IPS-NIHi11 (cell line): Measurements from ENCODE around the gene NOS1AP.
"Not testable (repeated sequence)": the region's sequence is repeated elsewhere in the genome, so short reads cannot be mapped to it uniquely, and the experiment has no call there.

ENCODE experiments used
- DNase-seq: peaks from one replicate; pipeline ENCODE4 v3.0.0; 2012; ENCODE audit warnings: mixed read lengths, low spot score

NOS1AP gene

GRCh38 chr1:162195567-162195966 lies 126.1 kb downstream of the NOS1AP start:
- no peak for DNase-seq

GRCh38 chr1:162196387-162196786 lies 126.9 kb downstream of the NOS1AP start:
- no peak for DNase-seq

GRCh38 chr1:162197041-162197531 lies 127.6 kb downstream of the NOS1AP start:
- DNase-seq: no peak

- no peak for DNase-seq
Observed at GRCh38 chr1:162197615-162198421, 128.3 kb downstream of the NOS1AP start.

GRCh38 chr1:162200096-162200847 lies 130.8 kb downstream of the NOS1AP start:
- no peak for DNase-seq

GRCh38 chr1:162201062-162201461 lies 131.6 kb downstream of the NOS1AP start:
- not testable (repeated sequence) for DNase-seq

GRCh38 chr1:162204129-162204822 lies 134.8 kb downstream of the NOS1AP start:
- no peak for DNase-seq

- DNase-seq: no peak
Observed at GRCh38 chr1:162204823-162205155, 135.3 kb downstream of the NOS1AP start.

GRCh38 chr1:162206300-162206699 lies 136.8 kb downstream of the NOS1AP start:
- no peak for DNase-seq

- DNase-seq: no peak
Observed at GRCh38 chr1:162206749-162207635, 137.5 kb downstream of the NOS1AP start.

- DNase-seq: no peak
Observed at GRCh38 chr1:162207862-162208261, 138.4 kb downstream of the NOS1AP start.

GRCh38 chr1:162210196-162210595 lies 140.7 kb downstream of the NOS1AP start:
- DNase-seq: no peak

- no peak for DNase-seq
Observed at GRCh38 chr1:162212713-162213112, 143.2 kb downstream of the NOS1AP start.

- DNase-seq: peak; percentile 46
Observed at GRCh38 chr1:162213281-162213912, 143.9 kb downstream of the NOS1AP start.

GRCh38 chr1:162214202-162214601 lies 144.7 kb downstream of the NOS1AP start:
- no peak for DNase-seq

GRCh38 chr1:162215902-162216301 lies 146.4 kb downstream of the NOS1AP start:
- peak; percentile 73 for DNase-seq

- DNase-seq: no peak
Observed at GRCh38 chr1:162216604-162217003, 147.1 kb downstream of the NOS1AP start.

GRCh38 chr1:162217706-162218105 lies 148.2 kb downstream of the NOS1AP start:
- no peak for DNase-seq

GRCh38 chr1:162218546-162218945 lies 149.1 kb downstream of the NOS1AP start:
- no peak for DNase-seq

GRCh38 chr1:162218975-162219374 lies 149.5 kb downstream of the NOS1AP start:
- DNase-seq: no peak

- DNase-seq: no peak
Observed at GRCh38 chr1:162219461-162219860, 150.0 kb downstream of the NOS1AP start.
